Measurements from ENCODE around the gene TNNI2.

The TNNI2 gene

DNA sequence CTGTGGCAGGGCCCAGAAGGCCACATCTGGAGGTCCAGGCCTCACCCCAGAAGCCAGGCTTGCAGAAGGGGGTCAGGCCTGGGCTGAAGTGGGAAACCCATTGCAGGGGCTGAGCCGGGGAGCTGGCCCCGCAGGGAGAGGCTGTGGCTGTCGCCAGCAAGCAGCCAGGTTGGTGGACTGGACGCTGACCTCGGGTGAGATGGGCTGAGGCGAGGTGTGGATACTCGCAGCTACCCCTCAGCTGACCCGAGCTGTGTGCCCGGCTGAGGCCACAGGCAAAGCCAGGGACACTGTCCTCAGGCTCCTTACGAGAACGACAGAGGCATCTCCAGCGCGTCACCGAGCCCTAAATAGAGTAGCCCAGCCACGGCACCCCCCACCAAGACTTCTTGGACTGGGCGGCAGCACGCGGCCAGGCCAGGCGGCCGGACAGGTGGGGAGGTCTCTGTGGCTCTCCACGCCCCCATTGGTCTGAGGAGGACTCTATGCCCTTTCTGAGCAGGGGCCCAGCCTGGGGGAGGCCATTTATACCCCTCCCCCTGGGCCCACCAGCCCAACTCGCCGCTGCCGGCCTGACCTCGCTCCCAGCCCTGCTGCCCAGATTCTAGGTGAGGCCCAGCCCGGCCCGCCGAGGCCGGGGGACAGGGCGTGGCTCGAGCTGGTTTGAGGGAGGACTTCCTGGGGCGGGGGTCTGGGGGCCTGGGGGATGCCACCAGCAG is at the start of gene TNNI2:
TNNI2 (plus strand) TSS at position 556 of the 719 bp plus-strand sequence. CDS start 716 bp downstream, outside the sequence.
- Histone ChIP-seq H3K27ac (peak within 1 kb of the TSS; percentile 100), H3K4me1 (ENCODE audit: control insufficient read depth in 1 of 2, insufficient read depth in 1 of 2, low read depth in 1 of 2, low read length in 1 of 2) (peaks cover 59 to 65% of the 10 kb centered on the region in 2 experiments), H3K36me3 (no peaks in the 10 kb centered on the region), H3K9me3 (no peaks in the 10 kb centered on the region), H3K4me3 (ENCODE audit: low read depth in 1 of 2, low read length in 1 of 2) (peak within 1 kb of the TSS; percentile 73 to 77), H3K27me3 (peaks cover 18% of the 10 kb centered on the region)
- TF ChIP-seq, protein P1, sequence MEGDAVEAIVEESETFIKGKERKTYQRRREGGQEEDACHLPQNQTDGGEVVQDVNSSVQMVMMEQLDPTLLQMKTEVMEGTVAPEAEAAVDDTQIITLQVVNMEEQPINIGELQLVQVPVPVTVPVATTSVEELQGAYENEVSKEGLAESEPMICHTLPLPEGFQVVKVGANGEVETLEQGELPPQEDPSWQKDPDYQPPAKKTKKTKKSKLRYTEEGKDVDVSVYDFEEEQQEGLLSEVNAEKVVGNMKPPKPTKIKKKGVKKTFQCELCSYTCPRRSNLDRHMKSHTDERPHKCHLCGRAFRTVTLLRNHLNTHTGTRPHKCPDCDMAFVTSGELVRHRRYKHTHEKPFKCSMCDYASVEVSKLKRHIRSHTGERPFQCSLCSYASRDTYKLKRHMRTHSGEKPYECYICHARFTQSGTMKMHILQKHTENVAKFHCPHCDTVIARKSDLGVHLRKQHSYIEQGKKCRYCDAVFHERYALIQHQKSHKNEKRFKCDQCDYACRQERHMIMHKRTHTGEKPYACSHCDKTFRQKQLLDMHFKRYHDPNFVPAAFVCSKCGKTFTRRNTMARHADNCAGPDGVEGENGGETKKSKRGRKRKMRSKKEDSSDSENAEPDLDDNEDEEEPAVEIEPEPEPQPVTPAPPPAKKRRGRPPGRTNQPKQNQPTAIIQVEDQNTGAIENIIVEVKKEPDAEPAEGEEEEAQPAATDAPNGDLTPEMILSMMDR (IDR thresholded peaks at IDR 0.05): no peak

DNA sequence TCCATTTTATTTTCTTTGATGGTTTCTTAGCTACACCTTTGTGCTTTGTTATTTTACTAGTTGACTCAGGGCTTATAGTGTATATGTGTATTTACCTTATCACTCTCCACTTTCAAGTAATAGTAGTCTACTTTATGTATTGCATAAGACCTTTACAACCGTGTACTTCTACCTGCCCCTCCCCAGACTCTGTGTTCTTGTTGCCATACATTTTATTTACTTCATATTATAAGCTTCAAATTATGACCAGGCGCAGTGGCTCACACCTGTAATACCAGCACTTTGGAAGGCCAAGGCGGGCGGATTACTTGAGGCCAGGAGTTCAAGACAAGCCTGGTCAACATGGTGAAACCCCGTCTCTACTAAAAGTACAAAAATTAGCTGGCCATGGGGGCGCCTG is 46.9 kb upstream of the TNNI2 start:
- no peak overlapping the region for H3K4me3 ChIP-seq (ENCODE audit: low read depth in 1 of 2, low read length in 1 of 2)
- no peaks in the 10 kb centered on the region for H3K27me3 ChIP-seq
- H3K4me1 ChIP-seq (ENCODE audit: control insufficient read depth in 1 of 2, insufficient read depth in 1 of 2, low read depth in 1 of 2, low read length in 1 of 2): peaks cover 16 to 18% of the 10 kb centered on the region in 2 experiments
- TF ChIP-seq, protein P1 (IDR thresholded peaks at IDR 0.05): no peak
- H3K9me3 ChIP-seq: no peaks in the 10 kb centered on the region
- no peaks in the 10 kb centered on the region for H3K36me3 ChIP-seq
- H3K27ac ChIP-seq: peak overlapping the region; percentile 76

DNA sequence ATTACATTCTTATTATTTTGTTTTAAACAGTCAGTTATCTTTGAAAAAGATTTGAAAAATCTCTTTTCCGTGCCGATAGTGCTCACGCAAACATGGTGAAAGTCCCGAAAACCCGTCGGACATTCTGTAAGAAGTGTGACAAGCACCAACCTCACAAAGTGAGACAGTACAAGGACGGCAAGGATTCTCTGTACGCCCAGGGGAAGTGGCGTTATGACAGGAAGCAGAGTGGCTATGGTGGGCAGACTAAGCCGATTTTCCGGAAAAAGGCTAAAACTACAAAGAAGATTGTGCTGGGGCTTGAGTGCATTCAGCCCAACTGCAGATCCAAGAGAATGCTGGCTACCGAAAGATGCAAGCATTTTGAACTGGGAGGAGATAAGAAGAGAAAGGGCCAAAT is 46.3 kb upstream of the TNNI2 start:
- TF ChIP-seq, protein P1 (IDR thresholded peaks at IDR 0.05): no peak
- Histone ChIP-seq H3K4me3 (ENCODE audit: low read depth in 1 of 2, low read length in 1 of 2) (peak overlapping the region; percentile 36 to 46), H3K27me3 (no peaks in the 10 kb centered on the region), H3K36me3 (no peaks in the 10 kb centered on the region), H3K9me3 (no peaks in the 10 kb centered on the region), H3K4me1 (ENCODE audit: control insufficient read depth in 1 of 2, insufficient read depth in 1 of 2, low read depth in 1 of 2, low read length in 1 of 2) (peaks cover 16 to 18% of the 10 kb centered on the region in 2 experiments), H3K27ac (peak overlapping the region; percentile 76)

DNA sequence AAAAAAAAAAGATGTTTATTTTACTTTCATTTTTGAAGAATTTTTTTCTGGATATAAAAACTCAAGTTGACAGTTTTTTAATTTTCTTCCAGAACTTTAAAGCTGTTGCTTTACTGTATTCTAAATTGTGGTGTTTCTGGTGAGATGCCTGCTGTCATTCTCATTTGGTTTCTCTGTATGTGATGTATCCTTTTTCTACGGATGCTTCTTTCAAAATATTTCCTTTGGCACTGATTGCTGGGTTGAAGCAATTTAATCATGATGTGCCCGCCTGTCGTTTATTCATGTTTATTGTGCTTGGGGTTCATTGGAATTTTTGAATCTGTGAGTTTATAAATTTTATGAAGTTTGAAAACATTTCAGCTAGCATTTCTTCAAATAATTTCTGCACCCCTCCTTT is 45.7 kb upstream of the TNNI2 start:
- no peaks in the 10 kb centered on the region for H3K9me3 ChIP-seq
- no peaks in the 10 kb centered on the region for H3K27me3 ChIP-seq
- peak overlapping the region in 1 of 2 experiments; percentile 36 for H3K4me3 ChIP-seq (ENCODE audit: low read depth in 1 of 2, low read length in 1 of 2)
- H3K36me3 ChIP-seq: no peaks in the 10 kb centered on the region
- H3K27ac ChIP-seq: peak overlapping the region; percentile 76
- H3K4me1 ChIP-seq (ENCODE audit: control insufficient read depth in 1 of 2, insufficient read depth in 1 of 2, low read depth in 1 of 2, low read length in 1 of 2): peaks cover 16 to 18% of the 10 kb centered on the region in 2 experiments
- TF ChIP-seq, protein P1 (IDR thresholded peaks at IDR 0.05): no peak

DNA sequence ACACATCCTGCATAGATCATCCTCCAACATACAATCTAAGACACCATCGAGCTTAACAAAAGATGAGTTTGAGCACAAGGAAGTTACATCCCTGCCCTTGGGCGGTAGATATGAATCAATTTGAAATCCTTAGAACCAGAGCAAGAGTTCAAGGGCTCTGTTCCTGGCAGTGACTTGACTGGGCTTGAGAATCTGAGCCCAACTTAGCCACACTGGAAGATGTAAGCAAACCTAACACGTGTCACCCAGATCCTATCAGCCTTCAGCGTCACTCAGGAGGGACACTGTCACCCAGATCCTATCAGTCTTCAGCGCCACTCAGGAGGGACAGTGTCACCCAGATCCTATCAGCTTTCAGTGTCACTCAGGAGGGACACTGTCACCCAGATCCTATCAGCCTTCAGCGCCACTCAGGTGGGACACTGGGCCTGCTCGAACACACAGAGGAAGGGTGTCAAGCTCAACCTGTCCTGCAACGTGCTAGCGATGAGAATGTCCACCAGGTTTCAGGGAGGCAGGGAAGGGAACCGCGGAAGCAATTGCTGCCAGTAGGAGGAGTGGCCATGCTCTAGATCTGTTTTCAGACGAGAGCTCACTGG is 42.3 kb upstream of the TNNI2 start:
- Histone ChIP-seq H3K27ac (no peak overlapping the region), H3K9me3 (no peaks in the 10 kb centered on the region), H3K4me1 (ENCODE audit: control insufficient read depth in 1 of 2, insufficient read depth in 1 of 2, low read depth in 1 of 2, low read length in 1 of 2) (peaks cover 16 to 18% of the 10 kb centered on the region in 2 experiments), H3K4me3 (ENCODE audit: low read depth in 1 of 2, low read length in 1 of 2) (no peak overlapping the region), H3K36me3 (no peaks in the 10 kb centered on the region), H3K27me3 (no peaks in the 10 kb centered on the region)
- TF ChIP-seq, protein P1 (IDR thresholded peaks at IDR 0.05): no peak

Data from neutrophil (primary cell).